CD4-positive, alpha-beta T cell treated with Interleukin-10 for 1 hour (primary cell): ENCODE results near the gene SDCCAG8.

Experiments used
- DNase-seq: peaks from one replicate; pipeline ENCODE4 v3.0.0-alpha.2; 2020

SDCCAG8 gene

GRCh38 chr1:243396424-243396823, 140.6 kb downstream of the SDCCAG8 start:
- no peak for DNase-seq

- no peak for DNase-seq
These were observed 141.0 kb downstream of the SDCCAG8 start for GRCh38 chr1:243396876-243397275.

- DNase-seq, result no peak
These were observed 141.9 kb downstream of the SDCCAG8 start for GRCh38 chr1:243397613-243398321.

DNA sequence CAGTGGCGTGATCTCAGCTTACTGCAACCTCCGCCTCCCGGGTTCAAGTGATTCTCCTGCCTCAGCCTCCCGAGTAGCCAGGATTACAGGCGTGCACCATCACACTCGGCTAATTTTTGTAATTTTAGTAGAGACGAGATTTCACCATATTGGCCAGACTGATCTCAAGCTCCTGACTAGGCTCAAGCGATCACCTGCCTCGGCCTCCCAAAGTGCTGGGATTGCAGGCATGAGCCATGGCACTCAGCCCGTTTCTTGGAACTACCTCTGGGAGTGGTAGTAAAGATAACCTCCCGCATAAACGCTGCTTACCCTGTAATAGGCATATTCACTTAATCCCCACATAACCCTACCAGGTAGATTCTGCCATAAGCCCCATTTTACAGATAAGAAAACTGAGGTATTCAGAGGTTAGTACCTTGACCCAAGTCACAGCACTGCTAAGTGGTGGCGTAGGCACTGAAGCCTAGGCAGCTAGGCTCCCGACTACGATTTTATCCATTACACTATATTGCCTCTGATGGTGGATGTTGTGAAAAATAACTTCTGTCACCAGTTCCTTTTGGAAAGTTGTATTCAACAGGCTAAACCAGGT, 143.8 kb downstream of the SDCCAG8 start:
- no peak for DNase-seq

- DNase-seq, result no peak
These were observed 147.0 kb downstream of the SDCCAG8 start for GRCh38 chr1:243402868-243403267.

- no peak for DNase-seq
These were observed 150.6 kb downstream of the SDCCAG8 start for GRCh38 chr1:243406424-243406823.

DNA sequence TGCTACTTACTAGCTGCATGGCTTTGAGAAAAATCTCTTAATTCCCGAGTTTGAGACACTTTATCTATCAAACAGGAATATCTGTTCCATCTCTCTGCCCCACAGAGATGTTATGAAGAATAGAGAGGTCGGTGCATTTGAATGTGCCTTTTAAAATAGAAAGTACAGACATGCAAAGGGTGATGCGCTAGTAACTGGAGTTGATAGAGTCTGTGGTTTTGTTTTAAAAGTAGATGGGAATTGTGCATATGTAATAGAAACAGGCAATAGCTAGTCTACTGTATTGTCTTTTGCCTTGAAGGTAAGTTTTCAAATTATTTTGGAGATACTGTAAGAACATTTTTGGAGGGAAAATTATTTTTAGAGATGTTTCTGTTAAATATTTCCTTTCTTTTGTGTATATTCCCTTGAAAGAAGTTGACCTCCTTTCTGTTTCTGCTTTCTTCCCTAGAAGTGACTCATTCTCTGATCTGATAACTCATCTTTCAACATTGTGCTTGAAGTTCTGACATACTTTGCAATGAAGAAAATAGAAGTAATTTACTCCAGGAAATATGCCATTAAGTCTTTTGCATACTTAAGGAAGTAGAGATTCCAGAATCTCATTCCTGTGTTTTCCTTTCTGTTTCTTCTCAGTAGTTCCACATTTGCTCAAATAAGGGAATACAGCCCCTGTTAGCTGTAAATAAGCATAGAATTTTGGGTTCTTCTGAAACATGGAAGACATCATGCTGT, 151.6 kb downstream of the SDCCAG8 start:
- DNase-seq, result no peak

DNA sequence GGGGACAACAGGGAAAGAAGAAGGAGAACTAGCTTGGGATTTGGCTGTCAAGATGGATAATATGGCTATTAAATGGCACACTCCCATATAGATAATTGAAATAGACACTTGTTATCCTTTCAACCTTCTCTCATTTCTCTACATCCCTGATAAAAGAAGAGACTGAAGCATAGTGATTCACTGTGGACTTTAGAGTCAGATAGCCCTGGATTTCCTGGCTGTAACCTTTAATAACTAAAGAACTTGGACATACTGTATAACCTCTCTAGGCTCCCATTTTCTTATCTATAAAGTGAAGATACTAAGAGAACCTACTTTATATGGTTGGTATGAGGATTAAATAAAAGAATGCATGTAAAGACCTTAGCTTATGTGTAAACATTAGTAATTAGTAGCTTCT, 152.6 kb downstream of the SDCCAG8 start:
- DNase-seq, result no peak

GRCh38 chr1:243409284-243409683, 153.4 kb downstream of the SDCCAG8 start:
- no peak for DNase-seq

GRCh38 chr1:243411472-243411871, 155.6 kb downstream of the SDCCAG8 start:
- no peak for DNase-seq

DNA sequence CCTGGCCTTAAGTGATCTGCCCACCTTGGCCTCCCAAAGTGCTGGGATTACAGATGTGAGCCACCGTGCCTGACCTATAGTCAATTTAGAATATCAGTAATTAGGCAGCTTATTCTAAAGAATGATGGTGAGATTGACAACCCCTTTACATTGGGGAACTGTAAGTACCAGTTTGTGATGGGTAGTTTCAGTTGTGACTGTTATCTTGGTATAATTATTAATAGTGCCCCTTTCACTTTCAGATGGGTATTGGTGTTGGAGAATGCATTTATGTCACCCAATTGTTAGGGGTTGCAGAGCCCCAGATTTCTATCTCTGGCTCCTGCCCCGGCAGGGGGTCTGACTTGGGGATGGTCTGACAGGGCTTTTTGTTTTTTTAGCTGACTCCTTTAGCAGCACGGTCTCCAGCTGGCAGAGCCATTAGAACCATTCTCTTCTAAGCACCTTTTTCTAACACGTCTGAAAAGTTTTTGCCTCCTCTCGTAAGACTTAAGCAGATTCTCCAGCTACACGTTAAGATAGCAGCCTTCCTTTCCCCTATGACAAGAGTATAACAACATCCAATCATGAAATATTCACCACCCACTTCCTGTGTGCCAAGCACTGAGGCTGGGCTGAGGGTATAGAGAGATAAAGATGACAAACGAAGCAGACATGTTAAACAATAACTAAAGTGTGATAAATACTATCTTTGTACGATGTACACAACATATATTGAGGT, 157.8 kb downstream of the SDCCAG8 start:
- peak; percentile 24 for DNase-seq

DNA sequence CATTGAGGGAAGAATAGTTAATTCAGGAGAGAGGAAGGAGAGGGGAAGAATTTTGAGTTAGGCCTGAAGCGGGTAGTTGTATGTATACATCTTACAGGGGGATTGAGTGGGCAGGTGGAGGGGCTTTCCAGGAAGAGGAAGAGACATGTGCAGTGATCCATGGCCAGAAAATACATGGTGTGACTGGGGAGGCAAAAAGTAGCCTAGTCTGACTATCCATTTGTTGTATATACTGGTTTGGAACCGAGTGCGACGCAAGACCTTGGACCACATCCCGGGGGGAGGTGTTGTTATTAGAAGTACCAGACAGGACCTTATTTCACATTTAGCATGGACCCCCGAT, 158.3 kb downstream of the SDCCAG8 start:
- DNase-seq, result no peak

DNA sequence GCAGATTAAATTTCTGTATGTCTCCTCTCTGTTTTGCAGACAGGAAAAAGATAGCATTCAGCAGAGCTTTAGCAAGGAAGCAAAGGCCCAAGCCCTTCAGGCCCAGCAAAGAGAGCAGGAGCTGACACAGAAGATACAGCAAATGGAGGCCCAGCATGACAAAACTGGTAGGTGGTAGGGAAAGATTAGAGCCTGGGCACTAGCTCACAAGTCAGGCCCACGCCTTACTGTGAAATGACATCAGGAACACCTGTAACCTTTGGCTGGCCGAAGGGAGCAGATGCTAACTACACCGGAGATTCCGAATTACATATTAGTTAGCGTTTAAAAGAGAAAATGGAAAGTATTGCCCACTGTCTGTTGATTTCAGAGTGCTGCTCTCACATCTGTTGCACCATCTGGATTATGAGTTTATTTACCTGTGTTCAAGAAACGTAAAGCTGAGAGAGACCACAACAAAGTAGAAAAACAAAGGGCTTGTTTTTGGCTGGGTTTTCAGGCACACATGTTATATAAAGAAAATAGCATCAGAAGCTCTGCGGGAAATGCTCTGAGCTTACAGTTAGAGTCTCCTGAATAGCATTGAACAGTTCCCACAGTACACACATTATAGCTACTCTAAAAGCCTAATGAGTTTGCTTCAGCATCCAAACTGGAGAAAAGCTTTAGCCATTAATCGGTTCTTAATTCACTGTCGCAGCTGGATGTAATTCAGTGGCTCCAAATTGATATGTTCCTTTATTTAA, 160.0 kb downstream of the SDCCAG8 start:
- no peak for DNase-seq

DNA sequence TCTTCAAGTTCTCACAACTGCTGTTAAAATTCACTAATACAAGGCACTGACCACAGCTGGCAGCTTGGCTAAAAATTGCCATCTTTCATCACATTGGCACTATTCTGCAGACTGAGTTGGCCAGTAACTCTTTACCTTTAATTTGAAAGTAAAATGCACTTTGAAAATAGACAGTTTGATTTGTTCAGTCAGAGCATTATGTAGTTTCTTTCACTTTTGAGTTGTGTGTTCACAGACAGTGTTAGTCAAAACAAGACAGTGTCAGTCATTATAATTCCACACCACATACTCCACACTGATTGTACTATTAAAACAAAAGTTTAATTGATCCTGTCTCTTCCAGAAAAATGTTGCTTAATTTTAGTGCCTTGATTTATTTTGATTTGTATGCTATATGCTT, 160.7 kb downstream of the SDCCAG8 start:
- peak; percentile 18 for DNase-seq

- DNase-seq, result no peak
These were observed 164.4 kb downstream of the SDCCAG8 start for GRCh38 chr1:243420016-243420945.

- DNase-seq, result no peak
These were observed 165.3 kb downstream of the SDCCAG8 start for GRCh38 chr1:243420946-243421685.

- peak; percentile 41 for DNase-seq
These were observed 165.9 kb downstream of the SDCCAG8 start for GRCh38 chr1:243421784-243422183.

GRCh38 chr1:243422362-243422761, 166.5 kb downstream of the SDCCAG8 start:
- no peak for DNase-seq

GRCh38 chr1:243428084-243428483, 172.2 kb downstream of the SDCCAG8 start:
- no peak for DNase-seq

DNA sequence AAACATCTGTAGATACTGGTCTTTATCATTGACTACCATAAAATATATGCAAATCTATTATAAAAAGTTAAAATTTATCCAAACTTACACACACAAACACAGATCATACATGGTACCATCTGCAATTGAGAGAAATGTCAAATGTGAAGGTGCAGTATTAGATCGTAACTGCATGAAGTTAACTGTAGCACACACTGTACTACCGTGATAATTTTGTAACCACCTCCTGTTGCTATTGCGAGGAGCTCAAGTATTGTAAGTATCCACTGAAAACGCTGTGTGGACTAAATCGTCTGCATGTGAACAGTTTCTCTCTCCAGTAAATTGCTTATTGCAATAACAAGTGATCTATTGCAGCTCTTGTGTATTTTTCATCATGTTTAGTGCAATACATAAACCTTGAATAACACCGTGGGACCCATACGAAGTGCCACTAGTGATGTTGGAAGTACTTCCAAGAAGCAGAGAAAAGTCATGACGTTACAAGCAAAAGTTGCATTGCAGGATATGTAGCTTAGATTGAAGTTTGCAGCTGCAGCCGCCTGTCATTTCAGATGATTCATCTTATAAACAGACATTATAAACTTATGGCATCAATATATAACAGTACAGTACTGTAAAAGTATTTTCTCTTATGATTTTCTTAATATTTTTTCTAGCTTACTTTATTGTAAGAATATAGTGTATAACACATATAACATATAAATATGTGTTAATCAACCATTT, 172.9 kb downstream of the SDCCAG8 start:
- DNase-seq, result no peak
